Measurements from ENCODE around the gene POLE2.
"Not testable (repeated sequence)": the region's sequence is repeated elsewhere in the genome, so short reads cannot be mapped to it uniquely, and the experiment has no call there.

- TF ChIP-seq CTCF (conservative IDR thresholded peaks at IDR 0.05; ENCODE audit: low read length); EZH2phosphoT487 (IDR thresholded peaks at IDR 0.05; ENCODE audit: borderline replicate concordance, low read depth, low read length): not testable (repeated sequence)
Measured at GRCh38 chr14:49619273-49619672, 68.7 kb downstream of the POLE2 start.

Data from OCI-LY7 (cell line).